HG02588 (cell line): ENCODE results near the gene DCC.

Experiments used
- ATAC-seq: cut with Tn5 transposase; IDR thresholded peaks from one replicate; pipeline ENCODE4 v1.9.1; 2021; ENCODE audit warnings: mild to moderate bottlenecking, moderate library complexity; ENCODE audit not compliant: unreplicated experiment

The DCC gene

GRCh38 chr18:53319628-53320027 lies 979.6 kb downstream of the DCC start:
- ATAC-seq = no peak

GRCh38 chr18:53322163-53322562 lies 982.2 kb downstream of the DCC start:
- no peak for ATAC-seq

- ATAC-seq = no peak
Observed at GRCh38 chr18:53324353-53324752, 984.4 kb downstream of the DCC start.

GRCh38 chr18:53360501-53361443 lies 1020.8 kb downstream of the DCC start:
- no peak for ATAC-seq

- ATAC-seq = no peak
Observed at GRCh38 chr18:53375621-53376020, 1035.6 kb downstream of the DCC start.

GRCh38 chr18:53380063-53380639 lies 1040.2 kb downstream of the DCC start:
- ATAC-seq = no peak

GRCh38 chr18:53382870-53383269 lies 1042.9 kb downstream of the DCC start:
- ATAC-seq = no peak

- no peak for ATAC-seq
Observed at GRCh38 chr18:53385889-53386288, 1045.9 kb downstream of the DCC start.

GRCh38 chr18:53387581-53387980 lies 1047.6 kb downstream of the DCC start:
- ATAC-seq = no peak

GRCh38 chr18:53402670-53403069 lies 1062.7 kb downstream of the DCC start:
- no peak for ATAC-seq

- ATAC-seq = no peak
Observed at GRCh38 chr18:53408271-53408670, 1068.3 kb downstream of the DCC start.

GRCh38 chr18:53411511-53411910 lies 1071.5 kb downstream of the DCC start:
- no peak for ATAC-seq

- no peak for ATAC-seq
Observed at GRCh38 chr18:53417003-53417402, 1077.0 kb downstream of the DCC start.

GRCh38 chr18:53421869-53422268 lies 1081.9 kb downstream of the DCC start:
- ATAC-seq = no peak

GRCh38 chr18:53422896-53423295 lies 1082.9 kb downstream of the DCC start:
- ATAC-seq = no peak

- no peak for ATAC-seq
Observed at GRCh38 chr18:53426666-53427184, 1086.7 kb downstream of the DCC start.

- ATAC-seq = no peak
Observed at GRCh38 chr18:53441761-53442414, 1101.9 kb downstream of the DCC start.

GRCh38 chr18:53442415-53442783 lies 1102.4 kb downstream of the DCC start:
- no peak for ATAC-seq

- no peak for ATAC-seq
Observed at GRCh38 chr18:53443336-53443735, 1103.3 kb downstream of the DCC start.

GRCh38 chr18:53443831-53444230 lies 1103.8 kb downstream of the DCC start:
- ATAC-seq = no peak

GRCh38 chr18:53451902-53452301 lies 1111.9 kb downstream of the DCC start:
- no peak for ATAC-seq

GRCh38 chr18:53457068-53457467 lies 1117.1 kb downstream of the DCC start:
- no peak for ATAC-seq
